Stimulated activated CD4-positive, alpha-beta T cell treated with anti-CD3 and anti-CD28 coated beads, Interleukin-4, amount 100 ng/mL, for 48 hours (primary cell): ENCODE measurements around the gene BRME1.
A peak's percentile ranks its signal among the peaks of the same experiment; 100 is the strongest.

Experiments
- DNase-seq, 2 donors: peaks; one replicate each; pipeline ENCODE4 v3.0.0-alpha.2; 2020; ENCODE audit warnings: low read depth in 2 of 2

The BRME1 gene

GRCh38 chr19:13846557-13847406 lies 59.1 kb downstream of the BRME1 start:
- peak; percentile 86 to 93 for DNase-seq

- DNase-seq, result no peak
Measured at GRCh38 chr19:13844130-13844631, 61.7 kb downstream of the BRME1 start.

- no peak for DNase-seq
Measured at GRCh38 chr19:13843104-13843921, 62.6 kb downstream of the BRME1 start.

- DNase-seq, result peak in 1 of 2 donors; percentile 64
Measured at GRCh38 chr19:13842291-13843103, 63.4 kb downstream of the BRME1 start.

- no peak for DNase-seq
Measured at GRCh38 chr19:13841962-13842290, 64.0 kb downstream of the BRME1 start.

GRCh38 chr19:13841086-13841961 lies 64.6 kb downstream of the BRME1 start:
- DNase-seq, result no peak

- DNase-seq, result no peak
Measured at GRCh38 chr19:13840305-13841085, 65.4 kb downstream of the BRME1 start.

GRCh38 chr19:13839938-13840304 lies 66.0 kb downstream of the BRME1 start:
- DNase-seq, result no peak

- DNase-seq, result peak; percentile 78 to 87
Measured at GRCh38 chr19:13839130-13839937, 66.6 kb downstream of the BRME1 start.

- no peak for DNase-seq
Measured at GRCh38 chr19:13838435-13839129, 67.3 kb downstream of the BRME1 start.

GRCh38 chr19:13835791-13836723 lies 69.9 kb downstream of the BRME1 start:
- DNase-seq, result no peak

GRCh38 chr19:13834244-13835069 lies 71.5 kb downstream of the BRME1 start:
- DNase-seq, result no peak

- peak; percentile 93 to 95 for DNase-seq
Measured at GRCh38 chr19:13833330-13834243, 72.3 kb downstream of the BRME1 start.
